Body of pancreas (tissue), 4 donors: ENCODE measurements around the gene SUPT4H1. TPM values are rescaled to one million over a fixed set of nuclear protein-coding genes. Genes with fewer than 3 reads are reported as not detected.
A peak's percentile ranks its signal among the peaks of the same experiment; 100 is the strongest.
"Not testable (repeated sequence)": the region's sequence is repeated elsewhere in the genome, so short reads cannot be mapped to it uniquely, and the experiment has no call there.

Experiments used
- ATAC-seq: fragments of 150-250 bp; one replicate; pipeline ENCODE4 v1.9.1; 2016
- DNase-seq, 4 donors: peaks; one replicate each; pipeline ENCODE4 v3.0.0-alpha.2; 2019
- H3K27ac ChIP-seq, 4 donors: fragments of 200-600 bp; sonication (generic); 1 replicate in 3 of 4; 2 replicates in 1 of 4; pipeline versions ENCODE4 v1.5.1 to v1.6.1; 2016 to 2019; ENCODE audit warnings: mild to moderate bottlenecking in 1 of 4, mixed read lengths in 1 of 4, moderate library complexity in 1 of 4
- H3K27me3 ChIP-seq, 2 donors: fragments of 200-600 bp; sonication (generic); one replicate each; pipeline ENCODE4 v1.6.0; 2016; ENCODE audit warnings: mild to moderate bottlenecking in 1 of 2
- H3K36me3 ChIP-seq, 2 donors: fragments of 200-600 bp; sonication (generic); replicated peaks in 1 of 2; 2 replicates each; pipeline ENCODE4 v1.5.1; 2016; ENCODE audit warnings: low read depth in 2 of 2; ENCODE audit not compliant: insufficient read depth in 1 of 2
- H3K4me1 ChIP-seq: fragments of 200-600 bp; sonication (generic); one replicate; pipeline ENCODE4 v1.6.0; 2016
- H3K4me3 ChIP-seq, 2 donors: fragments of 200-600 bp; sonication (generic); 1 replicate in 1 of 2; 2 replicates in 1 of 2; pipeline ENCODE4 v1.5.1; 2016 to 2019
- H3K9me3 ChIP-seq, 3 donors: fragments of 200-600 bp; sonication (generic); 1 replicate in 2 of 3; 2 replicates in 1 of 3; pipeline ENCODE4 v1.5.1; 2016
- CTCF ChIP-seq, 7 experiments: fragments of 450-650 bp in 4 of 7; fragments of 200-600 bp in 3 of 7; sonication (generic) in 3 of 7; IDR thresholded peaks; one replicate each; pipeline ENCODE4 v1.5.1; 2016 to 2019; ENCODE audit warnings: antibody characterized with exemption in 7 of 7
- POLR2A ChIP-seq, 3 donors: fragments of 450-650 bp; IDR thresholded peaks; one replicate each; pipeline ENCODE4 v1.6.1; 2016; ENCODE audit warnings: antibody characterized with exemption in 3 of 3, mild to moderate bottlenecking in 2 of 3
- WGBS, 2 donors: methylation state at CpG; one replicate each; pipeline ENCODE4 v1.1.5; 2017; 5-methylcytosine and 5-hydroxymethylcytosine counted together
- intact Hi-C: fragments of 100-400 bp; cut with DNase I; formaldehyde crosslinking; loops from one replicate; pipeline ENCODE4 v1.15.1; 2023
- total RNA-seq, 2 donors: library from RNA; depleted of rRNA; stranded (reverse); fragments of >200 nt; gene quantifications; one replicate each; pipeline ENCODE4 v1.1.0, GENCODE V29; 2016

Gene SUPT4H1
- total RNA-seq, 2 donors from 2014 or later = 10.2 to 24.4 TPM

- no peak for TF ChIP-seq POLR2A (IDR thresholded peaks at IDR 0.05)
- no peak for TF ChIP-seq CTCF (IDR thresholded peaks at IDR 0.05)
- no peak for DNase-seq
- Histone ChIP-seq H3K27me3 (no peaks in the 10 kb centered on the region), H3K4me1 (peaks cover 32% of the 10 kb centered on the region), H3K27ac (no peak overlapping the region), H3K9me3 (no peaks in the 10 kb centered on the region), H3K4me3 (no peak overlapping the region), H3K36me3 (no peaks in the 10 kb centered on the region)
- intact Hi-C loops = no loop called here
- WGBS, 2 donors = 29 to 34% methylated on average over 3 of the region's 3 CpGs
- no peak for ATAC-seq
These were observed 46.7 kb upstream of the SUPT4H1 start for GRCh38 chr17:58398574-58399266.

GRCh38 chr17:58397421-58397820 is 45.4 kb upstream of the SUPT4H1 start:
- H3K36me3 ChIP-seq, ATAC-seq, H3K9me3 ChIP-seq, H3K27ac ChIP-seq, H3K4me3 ChIP-seq, H3K27me3 ChIP-seq, intact Hi-C loops, DNase-seq: not testable (repeated sequence)
- H3K4me1 ChIP-seq = peaks cover 35% of the 10 kb centered on the region
- 92 to 95% methylated on average over 5 of the region's 5 CpGs for WGBS, 2 donors

GRCh38 chr17:58396173-58396572 is 44.2 kb upstream of the SUPT4H1 start:
- 82 to 91% methylated on average over 4 of the region's 4 CpGs for WGBS, 2 donors
- no peaks in the 10 kb centered on the region for H3K36me3 ChIP-seq
- H3K4me1 ChIP-seq = peaks cover 46% of the 10 kb centered on the region
- no peak overlapping the region for H3K27ac ChIP-seq
- TF ChIP-seq POLR2A (IDR thresholded peaks at IDR 0.05) (no peak), CTCF (IDR thresholded peaks at IDR 0.05) (no peak)
- no peaks in the 10 kb centered on the region for H3K9me3 ChIP-seq
- intact Hi-C loops = no loop called here
- no peak overlapping the region for H3K4me3 ChIP-seq
- H3K27me3 ChIP-seq = no peaks in the 10 kb centered on the region
- ATAC-seq (no peak), DNase-seq (no peak)

GRCh38 chr17:58394534-58395223 is 42.7 kb upstream of the SUPT4H1 start:
- H3K4me3 ChIP-seq = no peak overlapping the region
- H3K27ac ChIP-seq = no peak overlapping the region
- H3K27me3 ChIP-seq = no peaks in the 10 kb centered on the region
- DNase-seq (no peak), ATAC-seq (no peak)
- peaks cover 54% of the 10 kb centered on the region for H3K4me1 ChIP-seq
- intact Hi-C loops = no loop called here
- H3K36me3 ChIP-seq = no peaks in the 10 kb centered on the region
- WGBS, 2 donors = 35 to 48% methylated on average over 3 of the region's 3 CpGs
- no peak for TF ChIP-seq POLR2A (IDR thresholded peaks at IDR 0.05)
- no peak for TF ChIP-seq CTCF (IDR thresholded peaks at IDR 0.05)
- no peaks in the 10 kb centered on the region for H3K9me3 ChIP-seq

- Histone ChIP-seq H3K36me3 (no peaks in the 10 kb centered on the region), H3K27me3 (no peaks in the 10 kb centered on the region), H3K4me1 (peaks cover 64% of the 10 kb centered on the region), H3K4me3 (no peak overlapping the region), H3K27ac (peak overlapping the region; percentile 50 to 71 (median 62)), H3K9me3 (no peaks in the 10 kb centered on the region)
- DNase-seq = peak; percentile 95 to 98 (median 97)
- intact Hi-C loops = no loop called here
- peak in 1 of 3 donors; percentile 27 for TF ChIP-seq POLR2A (IDR thresholded peaks at IDR 0.05)
- TF ChIP-seq CTCF (IDR thresholded peaks at IDR 0.05) = no peak
- peak; percentile 97 for ATAC-seq
- WGBS, 2 donors = 9 to 14% methylated on average over 10 of the region's 10 CpGs
These were observed 39.4 kb upstream of the SUPT4H1 start for GRCh38 chr17:58391302-58391984.
